ENCODE measurements around the gene SNX12. TPM values are rescaled to one million over a fixed set of nuclear protein-coding genes. Genes with fewer than 3 reads are reported as not detected.
A peak's percentile ranks its signal among the peaks of the same experiment; 100 is the strongest.

The SNX12 gene
- total and polyA plus RNA-seq, 4 donors = 22.7 to 67.7 (median 38.5) TPM

DNA sequence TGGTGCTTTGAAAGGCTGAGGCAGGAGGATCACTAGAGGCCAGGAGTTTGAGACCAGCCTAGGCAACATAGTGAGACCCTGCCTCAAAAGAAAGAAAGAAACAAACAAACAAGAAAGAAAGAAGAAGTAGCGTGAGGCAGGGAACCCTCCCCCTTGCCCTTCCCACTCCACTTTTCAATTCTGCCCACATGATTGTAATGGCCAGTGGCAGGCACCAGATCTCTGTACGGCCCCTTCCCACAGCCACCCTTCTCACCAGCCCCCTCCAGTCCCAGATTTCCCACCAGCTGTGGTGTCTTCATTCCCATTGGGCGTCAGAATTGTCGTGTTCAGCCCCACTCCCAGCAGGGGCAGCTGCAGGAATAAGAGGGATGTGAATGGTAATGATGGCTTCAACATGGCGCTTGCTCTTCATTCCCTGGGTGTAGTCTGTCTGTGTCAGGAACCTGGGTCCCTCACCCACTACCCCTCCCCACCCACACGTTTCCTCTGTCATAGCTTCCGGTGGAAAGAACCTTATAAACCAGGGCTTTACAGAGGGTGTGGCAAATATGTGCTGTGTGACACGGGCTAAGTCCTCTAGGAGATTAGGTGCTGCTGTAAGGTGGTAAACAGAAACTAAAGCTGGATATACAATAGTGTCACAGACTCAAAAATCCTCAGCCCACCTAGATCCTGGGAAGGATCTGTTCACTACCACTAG lies 43.2 kb upstream of the SNX12 start, which contains the start of gene IL2RG:
Gene IL2RG (minus strand): TSS at position 437 of the 703 bp plus-strand sequence. CDS start 38 bp downstream, at position 399.
- no peak for ATAC-seq (ENCODE audit: insufficient read depth, low FRiP score)

DNA sequence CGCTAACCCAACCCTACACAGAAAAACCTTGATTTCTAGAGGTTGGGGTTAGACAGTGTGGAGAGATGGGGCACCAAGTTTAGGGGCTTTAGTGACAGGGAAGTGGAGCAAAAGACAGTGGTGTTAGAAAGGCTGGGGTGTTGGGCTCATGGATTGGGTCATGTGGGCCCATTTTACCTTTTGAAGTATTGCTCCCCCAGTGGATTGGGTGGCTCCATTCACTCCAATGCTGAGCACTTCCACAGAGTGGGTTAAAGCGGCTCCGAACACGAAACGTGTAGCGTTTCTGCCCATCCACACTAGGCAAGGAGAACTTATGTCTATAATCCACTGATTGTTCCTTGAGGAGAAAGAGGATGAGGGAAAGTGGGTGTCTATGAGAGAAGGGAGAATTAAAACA lies 40.9 kb upstream of the SNX12 start:
- ATAC-seq (ENCODE audit: insufficient read depth, low FRiP score) = no peak
- Histone ChIP-seq H3K36me3 (ENCODE audit: control insufficient read depth in 4 of 4, insufficient read depth in 4 of 4, low read length in 4 of 4) (no peaks in the 10 kb centered on the region), H3K9ac (ENCODE audit: insufficient read depth in 1 of 2, low read length in 2 of 2) (no peak overlapping the region), H3K9me3 (ENCODE audit: control insufficient read depth in 4 of 4, insufficient read depth in 3 of 4, low read length in 3 of 4) (peaks cover 0 to 4% (median under 1%) of the 10 kb centered on the region in 4 donors), H3K4me1 (ENCODE audit: control insufficient read depth in 5 of 5, insufficient read depth in 5 of 5, low read length in 5 of 5) (peaks cover 0 to 12% (median 0%) of the 10 kb centered on the region in 5 donors), H3K27ac (ENCODE audit: low read depth in 1 of 2, low read length in 1 of 2) (no peak overlapping the region), H3K27me3 (ENCODE audit: control insufficient read depth in 3 of 3, insufficient read depth in 3 of 3, low read length in 2 of 3) (peaks cover 0 to 2% (median 0%) of the 10 kb centered on the region in 3 donors), H3K4me3 (no peak overlapping the region)
- 83 to 96% methylated on average over 6 of the region's 6 CpGs for WGBS, 2 donors
- TF ChIP-seq, protein P1, sequence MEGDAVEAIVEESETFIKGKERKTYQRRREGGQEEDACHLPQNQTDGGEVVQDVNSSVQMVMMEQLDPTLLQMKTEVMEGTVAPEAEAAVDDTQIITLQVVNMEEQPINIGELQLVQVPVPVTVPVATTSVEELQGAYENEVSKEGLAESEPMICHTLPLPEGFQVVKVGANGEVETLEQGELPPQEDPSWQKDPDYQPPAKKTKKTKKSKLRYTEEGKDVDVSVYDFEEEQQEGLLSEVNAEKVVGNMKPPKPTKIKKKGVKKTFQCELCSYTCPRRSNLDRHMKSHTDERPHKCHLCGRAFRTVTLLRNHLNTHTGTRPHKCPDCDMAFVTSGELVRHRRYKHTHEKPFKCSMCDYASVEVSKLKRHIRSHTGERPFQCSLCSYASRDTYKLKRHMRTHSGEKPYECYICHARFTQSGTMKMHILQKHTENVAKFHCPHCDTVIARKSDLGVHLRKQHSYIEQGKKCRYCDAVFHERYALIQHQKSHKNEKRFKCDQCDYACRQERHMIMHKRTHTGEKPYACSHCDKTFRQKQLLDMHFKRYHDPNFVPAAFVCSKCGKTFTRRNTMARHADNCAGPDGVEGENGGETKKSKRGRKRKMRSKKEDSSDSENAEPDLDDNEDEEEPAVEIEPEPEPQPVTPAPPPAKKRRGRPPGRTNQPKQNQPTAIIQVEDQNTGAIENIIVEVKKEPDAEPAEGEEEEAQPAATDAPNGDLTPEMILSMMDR (IDR thresholded peaks at IDR 0.05; ENCODE audit: control extremely low read depth, extremely low read depth) = no peak
- DNase-seq = no peak

More for the DNA sequence above, 43.2 kb upstream of the SNX12 start, which contains the start of gene IL2RG:
- no peak within 1 kb of the TSS for H3K9ac ChIP-seq (ENCODE audit: insufficient read depth in 1 of 2, low read length in 2 of 2)
- TF ChIP-seq, protein P1 (IDR thresholded peaks at IDR 0.05; ENCODE audit: control extremely low read depth, extremely low read depth) = no peak
- H3K4me1 ChIP-seq (ENCODE audit: control insufficient read depth in 5 of 5, insufficient read depth in 5 of 5, low read length in 5 of 5) = peaks cover 0 to 5% (median 0%) of the 10 kb centered on the region in 5 donors
- H3K36me3 ChIP-seq (ENCODE audit: control insufficient read depth in 4 of 4, insufficient read depth in 4 of 4, low read length in 4 of 4) = no peaks in the 10 kb centered on the region
- no peak for DNase-seq
- 31 to 47% methylated on average over 8 of the region's 8 CpGs for WGBS, 2 donors
- H3K4me3 ChIP-seq = no peak within 1 kb of the TSS
- H3K9me3 ChIP-seq (ENCODE audit: control insufficient read depth in 4 of 4, insufficient read depth in 3 of 4, low read length in 3 of 4) = peaks cover 0 to 2% (median under 1%) of the 10 kb centered on the region in 4 donors
- peak within 1 kb of the TSS in 1 of 2 donors; percentile 46 for H3K27ac ChIP-seq (ENCODE audit: low read depth in 1 of 2, low read length in 1 of 2)
- H3K27me3 ChIP-seq (ENCODE audit: control insufficient read depth in 3 of 3, insufficient read depth in 3 of 3, low read length in 2 of 3) = peaks cover 0 to 2% (median 0%) of the 10 kb centered on the region in 3 donors

DNA sequence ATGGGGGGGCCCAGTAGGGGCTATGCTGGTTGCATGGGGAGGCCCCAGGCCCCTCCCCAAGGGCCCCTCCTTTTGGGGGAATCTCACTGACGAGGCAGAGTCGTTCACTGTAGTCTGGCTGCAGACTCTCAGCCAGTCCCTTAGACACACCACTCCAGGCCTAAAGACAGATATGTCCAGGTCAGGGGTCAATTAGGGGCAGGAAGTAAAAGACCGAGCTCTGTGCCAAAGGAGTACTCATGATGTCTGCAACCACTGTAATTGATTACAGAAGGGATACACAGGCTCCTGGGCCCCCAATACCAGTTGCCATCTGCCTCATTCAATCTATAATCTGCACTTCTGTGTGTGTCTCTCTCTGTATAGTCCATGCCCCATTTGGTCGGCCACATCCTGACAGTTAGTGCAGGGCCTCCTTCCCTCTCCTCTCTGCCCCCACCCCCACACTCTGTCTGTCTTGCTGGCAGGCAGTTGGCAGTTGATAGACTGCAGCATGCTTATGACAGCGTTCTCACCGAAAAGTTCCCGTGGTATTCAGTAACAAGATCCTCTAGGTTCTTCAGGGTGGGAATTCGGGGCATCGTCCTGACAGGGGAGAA lies 39.7 kb upstream of the SNX12 start:
- DNase-seq = peak; percentile 25 to 42 (median 29)
- no peak overlapping the region for H3K27ac ChIP-seq (ENCODE audit: low read depth in 1 of 2, low read length in 1 of 2)
- peaks cover 0 to 2% (median 0%) of the 10 kb centered on the region in 3 donors for H3K27me3 ChIP-seq (ENCODE audit: control insufficient read depth in 3 of 3, insufficient read depth in 3 of 3, low read length in 2 of 3)
- ATAC-seq (ENCODE audit: insufficient read depth, low FRiP score) = no peak
- peaks cover 0 to 4% (median under 1%) of the 10 kb centered on the region in 4 donors for H3K9me3 ChIP-seq (ENCODE audit: control insufficient read depth in 4 of 4, insufficient read depth in 3 of 4, low read length in 3 of 4)
- H3K9ac ChIP-seq (ENCODE audit: insufficient read depth in 1 of 2, low read length in 2 of 2) = no peak overlapping the region
- H3K4me1 ChIP-seq (ENCODE audit: control insufficient read depth in 5 of 5, insufficient read depth in 5 of 5, low read length in 5 of 5) = peaks cover 0 to 23% (median 4%) of the 10 kb centered on the region in 5 donors
- no peak overlapping the region for H3K4me3 ChIP-seq
- TF ChIP-seq, protein P1 (IDR thresholded peaks at IDR 0.05; ENCODE audit: control extremely low read depth, extremely low read depth) = no peak
- no peaks in the 10 kb centered on the region for H3K36me3 ChIP-seq (ENCODE audit: control insufficient read depth in 4 of 4, insufficient read depth in 4 of 4, low read length in 4 of 4)
- WGBS, 2 donors = 15 to 39% methylated on average over 8 to 9 of the region's 9 CpGs
